Liver (tissue), 3 donors: ENCODE results near the gene IRF2BP2.

Experiments
- CTCF ChIP-seq: fragments of 150-350 bp; IDR thresholded peaks from 2 replicates; pipeline ENCODE4 v1.5.1; 2017; ENCODE audit warnings: improper control_type of control experiment, low read depth, low read length; ENCODE audit not compliant: missing input control
- GABPA ChIP-seq, 2 donors: IDR thresholded peaks in 1 of 2; conservative IDR thresholded peaks in 1 of 2; 2 replicates each; pipeline ENCODE4 v1.6.1; 2016; ENCODE audit warnings: antibody characterized with exemption in 2 of 2, mild to moderate bottlenecking in 1 of 2, moderate library complexity in 1 of 2
- HNF4A ChIP-seq, 2 donors: conservative IDR thresholded peaks; 2 replicates each; pipeline ENCODE4 v1.6.1; 2016; ENCODE audit warnings: antibody characterized with exemption in 2 of 2, mild to moderate bottlenecking in 2 of 2
- HNF4G ChIP-seq: IDR thresholded peaks from 2 replicates; pipeline ENCODE4 v1.6.1; 2016; ENCODE audit warnings: antibody characterized with exemption
- JUND ChIP-seq, 2 donors: IDR thresholded peaks; 2 replicates each; pipeline ENCODE4 v1.6.1; 2016; ENCODE audit warnings: antibody characterized with exemption in 2 of 2
- NR2F2 ChIP-seq: IDR thresholded peaks from 2 replicates; pipeline ENCODE4 v1.6.1; 2016; ENCODE audit warnings: antibody characterized with exemption
- RAD21 ChIP-seq, 2 donors: IDR thresholded peaks; 2 replicates each; pipeline ENCODE4 v1.6.1; 2016; ENCODE audit warnings: antibody characterized with exemption in 2 of 2, mild to moderate bottlenecking in 2 of 2
- RXRA ChIP-seq, 2 donors: IDR thresholded peaks; 2 replicates each; pipeline ENCODE4 v1.6.1; 2017 to 2018; ENCODE audit warnings: antibody characterized with exemption in 2 of 2, mild to moderate bottlenecking in 1 of 2
- TAF1 ChIP-seq: conservative IDR thresholded peaks from 2 replicates; pipeline ENCODE4 v1.6.1; 2016; ENCODE audit warnings: antibody characterized with exemption, mild to moderate bottlenecking
- YY1 ChIP-seq: IDR thresholded peaks from 2 replicates; pipeline ENCODE4 v1.6.1; 2016; ENCODE audit warnings: antibody characterized with exemption, mild to moderate bottlenecking
- TF ChIP-seq, protein P1 (sequence below): IDR thresholded peaks from 2 replicates; pipeline ENCODE4 v1.6.1; 2016; ENCODE audit warnings: antibody characterized with exemption
- TF ChIP-seq, protein P2 (sequence below): IDR thresholded peaks from 2 replicates; pipeline ENCODE4 v1.6.1; 2016; ENCODE audit warnings: antibody characterized with exemption
- TF ChIP-seq, protein P3 (sequence below): IDR thresholded peaks from 2 replicates; pipeline ENCODE4 v1.6.1; 2016; ENCODE audit warnings: antibody characterized with exemption
- TF ChIP-seq, protein P4 (sequence below): IDR thresholded peaks from 2 replicates; pipeline ENCODE4 v1.6.1; 2016; ENCODE audit warnings: antibody characterized with exemption, mild to moderate bottlenecking
- donor health status: healthy.
- donor health status: healthy.

- TF ChIP-seq CTCF, result no peak
- TF ChIP-seq YY1, result no peak
- no peak for TF ChIP-seq JUND (IDR thresholded peaks at IDR 0.05)
- TF ChIP-seq TAF1, result no peak
- TF ChIP-seq HNF4G, result no peak
- TF ChIP-seq RAD21 (IDR thresholded peaks at IDR 0.05), result no peak
- TF ChIP-seq, protein P1, sequence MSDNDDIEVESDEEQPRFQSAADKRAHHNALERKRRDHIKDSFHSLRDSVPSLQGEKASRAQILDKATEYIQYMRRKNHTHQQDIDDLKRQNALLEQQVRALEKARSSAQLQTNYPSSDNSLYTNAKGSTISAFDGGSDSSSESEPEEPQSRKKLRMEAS, result no peak
- TF ChIP-seq, protein P2, sequence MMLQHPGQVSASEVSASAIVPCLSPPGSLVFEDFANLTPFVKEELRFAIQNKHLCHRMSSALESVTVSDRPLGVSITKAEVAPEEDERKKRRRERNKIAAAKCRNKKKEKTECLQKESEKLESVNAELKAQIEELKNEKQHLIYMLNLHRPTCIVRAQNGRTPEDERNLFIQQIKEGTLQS, result no peak
- no peak for TF ChIP-seq HNF4A (conservative IDR thresholded peaks at IDR 0.05)
- TF ChIP-seq, protein P3, sequence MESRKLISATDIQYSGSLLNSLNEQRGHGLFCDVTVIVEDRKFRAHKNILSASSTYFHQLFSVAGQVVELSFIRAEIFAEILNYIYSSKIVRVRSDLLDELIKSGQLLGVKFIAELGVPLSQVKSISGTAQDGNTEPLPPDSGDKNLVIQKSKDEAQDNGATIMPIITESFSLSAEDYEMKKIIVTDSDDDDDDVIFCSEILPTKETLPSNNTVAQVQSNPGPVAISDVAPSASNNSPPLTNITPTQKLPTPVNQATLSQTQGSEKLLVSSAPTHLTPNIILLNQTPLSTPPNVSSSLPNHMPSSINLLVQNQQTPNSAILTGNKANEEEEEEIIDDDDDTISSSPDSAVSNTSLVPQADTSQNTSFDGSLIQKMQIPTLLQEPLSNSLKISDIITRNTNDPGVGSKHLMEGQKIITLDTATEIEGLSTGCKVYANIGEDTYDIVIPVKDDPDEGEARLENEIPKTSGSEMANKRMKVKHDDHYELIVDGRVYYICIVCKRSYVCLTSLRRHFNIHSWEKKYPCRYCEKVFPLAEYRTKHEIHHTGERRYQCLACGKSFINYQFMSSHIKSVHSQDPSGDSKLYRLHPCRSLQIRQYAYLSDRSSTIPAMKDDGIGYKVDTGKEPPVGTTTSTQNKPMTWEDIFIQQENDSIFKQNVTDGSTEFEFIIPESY, result no peak
- no peak for TF ChIP-seq GABPA (IDR thresholded peaks at IDR 0.05 in 1 of 2, conservative IDR thresholded peaks at IDR 0.05 in 1 of 2)
- TF ChIP-seq NR2F2, result no peak
- TF ChIP-seq, protein P4, sequence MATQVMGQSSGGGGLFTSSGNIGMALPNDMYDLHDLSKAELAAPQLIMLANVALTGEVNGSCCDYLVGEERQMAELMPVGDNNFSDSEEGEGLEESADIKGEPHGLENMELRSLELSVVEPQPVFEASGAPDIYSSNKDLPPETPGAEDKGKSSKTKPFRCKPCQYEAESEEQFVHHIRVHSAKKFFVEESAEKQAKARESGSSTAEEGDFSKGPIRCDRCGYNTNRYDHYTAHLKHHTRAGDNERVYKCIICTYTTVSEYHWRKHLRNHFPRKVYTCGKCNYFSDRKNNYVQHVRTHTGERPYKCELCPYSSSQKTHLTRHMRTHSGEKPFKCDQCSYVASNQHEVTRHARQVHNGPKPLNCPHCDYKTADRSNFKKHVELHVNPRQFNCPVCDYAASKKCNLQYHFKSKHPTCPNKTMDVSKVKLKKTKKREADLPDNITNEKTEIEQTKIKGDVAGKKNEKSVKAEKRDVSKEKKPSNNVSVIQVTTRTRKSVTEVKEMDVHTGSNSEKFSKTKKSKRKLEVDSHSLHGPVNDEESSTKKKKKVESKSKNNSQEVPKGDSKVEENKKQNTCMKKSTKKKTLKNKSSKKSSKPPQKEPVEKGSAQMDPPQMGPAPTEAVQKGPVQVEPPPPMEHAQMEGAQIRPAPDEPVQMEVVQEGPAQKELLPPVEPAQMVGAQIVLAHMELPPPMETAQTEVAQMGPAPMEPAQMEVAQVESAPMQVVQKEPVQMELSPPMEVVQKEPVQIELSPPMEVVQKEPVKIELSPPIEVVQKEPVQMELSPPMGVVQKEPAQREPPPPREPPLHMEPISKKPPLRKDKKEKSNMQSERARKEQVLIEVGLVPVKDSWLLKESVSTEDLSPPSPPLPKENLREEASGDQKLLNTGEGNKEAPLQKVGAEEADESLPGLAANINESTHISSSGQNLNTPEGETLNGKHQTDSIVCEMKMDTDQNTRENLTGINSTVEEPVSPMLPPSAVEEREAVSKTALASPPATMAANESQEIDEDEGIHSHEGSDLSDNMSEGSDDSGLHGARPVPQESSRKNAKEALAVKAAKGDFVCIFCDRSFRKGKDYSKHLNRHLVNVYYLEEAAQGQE, result no peak
- TF ChIP-seq RXRA (IDR thresholded peaks at IDR 0.05), result no peak
Measured at GRCh38 chr1:234589854-234590620, 19.9 kb downstream of the IRF2BP2 start.
